AG04450 (cell line): ENCODE measurements around the gene KLHL2. TPM values are rescaled to one million over a fixed set of nuclear protein-coding genes. Genes with fewer than 3 reads are reported as not detected.

Source experiments
- CTCF ChIA-PET: fragments of 300-600, 350-600 bp; formaldehyde crosslinking; extraction: SDS; loops from one replicate; lab custom pipeline; 2022; ENCODE audit warnings: antibody characterized with exemption, inconsistent platforms; lab: Charles Lee
- POLR2A ChIA-PET: fragments of 350-600 bp; formaldehyde crosslinking; extraction: SDS; loops from one replicate; lab custom pipeline; 2021; ENCODE audit warnings: antibody characterized with exemption, inconsistent platforms; lab: Yijun Ruan, JAX
- DNase-seq: peaks from one replicate; pipeline ENCODE4 v3.0.0-alpha.2; 2011; ENCODE audit warnings: low read depth, low spot score
- H3K27ac ChIP-seq: one replicate; pipeline ENCODE4 v1.5.1; 2012; ENCODE audit warnings: low read depth, low read length, control low read depth
- H3K27me3 ChIP-seq: one replicate; pipeline ENCODE4 v1.6.0; 2012; ENCODE audit warnings: low read length; ENCODE audit not compliant: control insufficient read depth, insufficient read depth
- H3K4me3 ChIP-seq: 2 replicates; pipeline ENCODE4 v1.5.1; 2011; ENCODE audit warnings: mild to moderate bottlenecking, low read depth, low read length, control low read depth
- H3K9me3 ChIP-seq: 2 replicates; pipeline ENCODE4 v1.5.1; 2012; ENCODE audit warnings: low read length; ENCODE audit not compliant: control insufficient read depth, insufficient read depth
- polyA plus RNA-seq: library from polyadenylated mRNA; depleted of rRNA; stranded (reverse); fragments of >200 nt; gene quantifications from 2 replicates; pipeline ENCODE4 v1.2.3, GENCODE V29; 2011
- TF ChIP-seq, protein P1 (sequence below): IDR thresholded peaks from 2 replicates; pipeline ENCODE4 v1.5.1; 2011; ENCODE audit warnings: low read depth, low read length, control low read depth, inconsistent platforms

Gene KLHL2
- polyA plus RNA-seq, 1 experiment = 16.4 TPM

GRCh38 chr4:165328708-165329107, 121.3 kb downstream of the KLHL2 start:
- no peak overlapping the region for H3K27ac ChIP-seq
- H3K9me3 ChIP-seq = peaks cover 5% of the 10 kb centered on the region
- DNase-seq = no peak
- H3K4me3 ChIP-seq = peak overlapping the region; percentile 96
- CTCF ChIA-PET = interaction anchor here (0.9 to 2.2 kb wide), 2 partner anchors 50 to 198 kb away, joined by 3 to 6 read pairs; partner anchors contain the start of gene CPE
- TF ChIP-seq, protein P1, sequence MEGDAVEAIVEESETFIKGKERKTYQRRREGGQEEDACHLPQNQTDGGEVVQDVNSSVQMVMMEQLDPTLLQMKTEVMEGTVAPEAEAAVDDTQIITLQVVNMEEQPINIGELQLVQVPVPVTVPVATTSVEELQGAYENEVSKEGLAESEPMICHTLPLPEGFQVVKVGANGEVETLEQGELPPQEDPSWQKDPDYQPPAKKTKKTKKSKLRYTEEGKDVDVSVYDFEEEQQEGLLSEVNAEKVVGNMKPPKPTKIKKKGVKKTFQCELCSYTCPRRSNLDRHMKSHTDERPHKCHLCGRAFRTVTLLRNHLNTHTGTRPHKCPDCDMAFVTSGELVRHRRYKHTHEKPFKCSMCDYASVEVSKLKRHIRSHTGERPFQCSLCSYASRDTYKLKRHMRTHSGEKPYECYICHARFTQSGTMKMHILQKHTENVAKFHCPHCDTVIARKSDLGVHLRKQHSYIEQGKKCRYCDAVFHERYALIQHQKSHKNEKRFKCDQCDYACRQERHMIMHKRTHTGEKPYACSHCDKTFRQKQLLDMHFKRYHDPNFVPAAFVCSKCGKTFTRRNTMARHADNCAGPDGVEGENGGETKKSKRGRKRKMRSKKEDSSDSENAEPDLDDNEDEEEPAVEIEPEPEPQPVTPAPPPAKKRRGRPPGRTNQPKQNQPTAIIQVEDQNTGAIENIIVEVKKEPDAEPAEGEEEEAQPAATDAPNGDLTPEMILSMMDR = no peak
- POLR2A ChIA-PET = no interaction called here
- H3K27me3 ChIP-seq = no peaks in the 10 kb centered on the region

DNA sequence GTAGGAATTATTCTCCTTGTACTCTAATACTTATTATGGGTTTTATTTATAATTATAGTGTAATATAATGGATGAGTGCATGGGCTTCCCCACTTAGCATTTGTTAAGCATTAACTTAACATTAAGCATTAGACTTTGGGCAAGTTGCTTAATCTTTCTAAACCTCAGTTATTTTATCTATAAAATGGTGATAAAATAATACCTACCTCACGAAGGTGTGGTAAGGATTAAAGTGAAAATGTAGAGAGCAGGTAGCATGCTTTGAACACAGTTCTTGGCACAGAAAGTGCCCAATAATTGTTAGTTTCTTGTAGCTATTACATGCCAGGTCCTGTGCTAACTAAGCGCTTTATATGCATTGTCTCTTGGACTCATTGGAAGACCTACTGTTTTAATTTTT, 122.7 kb downstream of the KLHL2 start:
- Histone ChIP-seq H3K27ac (no peak overlapping the region), H3K9me3 (peaks cover 5% of the 10 kb centered on the region), H3K27me3 (no peaks in the 10 kb centered on the region), H3K4me3 (no peak overlapping the region)
- ChIA-PET POLR2A (no interaction called here), CTCF (interaction anchor here (0.6 kb wide), 1 partner anchor 233 kb away, joined by 3 read pairs; no protein-coding TSS in a partner anchor)
- TF ChIP-seq, protein P1 = no peak
- no peak for DNase-seq

- H3K4me3 ChIP-seq = no peak overlapping the region
- CTCF ChIA-PET = no interaction called here
- no peaks in the 10 kb centered on the region for H3K27me3 ChIP-seq
- no peak for DNase-seq
- TF ChIP-seq, protein P1 = no peak
- POLR2A ChIA-PET = no interaction called here
- peaks cover 3% of the 10 kb centered on the region for H3K9me3 ChIP-seq
- H3K27ac ChIP-seq = no peak overlapping the region
Measured at GRCh38 chr4:165330666-165331065, 123.3 kb downstream of the KLHL2 start.

DNA sequence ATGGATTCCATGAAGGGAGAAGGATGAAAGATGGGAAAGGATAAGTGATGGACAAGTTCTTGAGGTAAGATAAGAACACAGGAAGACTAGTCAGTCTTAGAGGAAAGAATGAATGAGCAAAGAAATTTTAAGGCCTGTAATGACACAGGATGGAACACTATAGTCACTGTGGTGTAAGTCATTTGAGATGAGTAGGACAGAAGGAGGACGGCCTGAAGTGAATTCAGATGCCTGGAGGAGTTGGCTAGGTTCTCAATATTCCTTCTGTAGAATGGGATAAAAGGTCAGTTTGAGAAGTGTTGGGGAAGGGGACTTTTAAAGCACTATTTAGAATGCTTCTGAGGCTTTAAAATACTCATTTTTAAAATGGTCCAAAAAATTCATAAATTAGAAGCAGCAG, 124.0 kb downstream of the KLHL2 start:
- Histone ChIP-seq H3K4me3 (no peak overlapping the region), H3K9me3 (peaks cover 3% of the 10 kb centered on the region; the same call in 1 of the 2 replicates), H3K27me3 (no peaks in the 10 kb centered on the region), H3K27ac (no peak overlapping the region)
- ChIA-PET CTCF (interaction anchor here (0.7 to 0.8 kb wide), 2 partner anchors 108 to 218 kb away, joined by 3 to 4 read pairs; no protein-coding TSS in a partner anchor), POLR2A (no interaction called here)
- DNase-seq = no peak
- TF ChIP-seq, protein P1 = no peak

DNA sequence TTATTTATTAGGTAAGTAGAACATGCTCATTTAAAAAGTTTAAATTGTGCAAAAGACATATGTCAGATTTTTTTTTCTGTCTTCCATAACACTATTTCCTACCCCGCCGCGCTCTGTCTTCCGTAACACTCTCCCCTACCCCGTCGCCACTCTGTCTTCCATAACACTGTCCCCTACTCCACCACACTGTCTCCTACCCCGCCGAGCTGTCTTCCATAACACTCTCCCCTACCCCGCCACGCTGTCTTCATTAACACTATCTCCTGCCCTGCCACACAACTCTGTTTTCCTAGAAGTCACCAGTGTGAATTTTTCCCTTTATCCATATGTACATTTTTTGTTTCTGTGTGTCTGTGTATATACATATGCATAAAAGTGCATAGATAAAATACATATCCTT, 124.5 kb downstream of the KLHL2 start:
- DNase-seq = no peak
- H3K27ac ChIP-seq = no peak overlapping the region
- CTCF ChIA-PET = interaction anchor here (0.7 to 0.8 kb wide), 2 partner anchors 107 to 218 kb away, joined by 3 to 4 read pairs; no protein-coding TSS in a partner anchor
- TF ChIP-seq, protein P1 = no peak
- H3K4me3 ChIP-seq = peak overlapping the region; percentile 1; the same call in 1 of the 2 replicates
- POLR2A ChIA-PET = no interaction called here
- H3K27me3 ChIP-seq = no peaks in the 10 kb centered on the region
- H3K9me3 ChIP-seq = peaks cover 3% of the 10 kb centered on the region; the same call in 1 of the 2 replicates
